GM12878 (cell line): ENCODE measurements around the gene HIVEP2. TPM values are rescaled to one million over a fixed set of nuclear protein-coding genes. Genes with fewer than 3 reads are reported as not detected.

Experiments
- CBFB ChIP-seq: IDR thresholded peaks from 2 replicates; pipeline ENCODE4 v1.6.1; 2016; ENCODE audit warnings: antibody characterized with exemption, low read depth
- CEBPZ ChIP-seq: fragments of 150-350 bp; IDR thresholded peaks from 2 replicates; pipeline ENCODE4 v1.6.1; 2016; ENCODE audit warnings: low read depth, low read length
- CUX1 ChIP-seq: IDR thresholded peaks from 2 replicates; pipeline ENCODE4 v1.6.1; 2012; ENCODE audit warnings: improper control_type of control experiment, low read depth, low read length; ENCODE audit not compliant: insufficient replicate concordance
- E4F1 ChIP-seq: fragments of 450-650 bp; IDR thresholded peaks from 2 replicates; pipeline ENCODE4 v1.6.1; 2018; ENCODE audit warnings: borderline replicate concordance, mild to moderate bottlenecking; ENCODE audit not compliant: partially characterized antibody
- ESRRA ChIP-seq: IDR thresholded peaks from 2 replicates; pipeline ENCODE4 v1.6.1; 2012; ENCODE audit warnings: mild to moderate bottlenecking, low read length, improper control_type of control experiment
- HDGF ChIP-seq: fragments of 450-650 bp; IDR thresholded peaks from 2 replicates; pipeline ENCODE4 v1.6.1; 2016; ENCODE audit warnings: antibody characterized with exemption
- KAT2A ChIP-seq: conservative IDR thresholded peaks from 2 replicates; pipeline ENCODE4 v1.6.1; 2011; ENCODE audit warnings: low read depth, low read length; ENCODE audit not compliant: control insufficient read depth
- ZBTB40 ChIP-seq: fragments of 450-650 bp; IDR thresholded peaks from 2 replicates; pipeline ENCODE4 v1.6.1; 2016; ENCODE audit warnings: mild to moderate bottlenecking, moderate library complexity, borderline replicate concordance
- ZNF207 ChIP-seq: fragments of 450-650 bp; IDR thresholded peaks from 2 replicates; pipeline ENCODE4 v1.6.1; 2014; ENCODE audit warnings: antibody characterized with exemption, mild to moderate bottlenecking, borderline replicate concordance
- ZSCAN29 ChIP-seq: fragments of 450-650 bp; IDR thresholded peaks from 2 replicates; pipeline ENCODE4 v1.6.1; 2017; ENCODE audit warnings: mild to moderate bottlenecking, moderate library complexity
- polyA plus RNA-seq, 11 experiments: library from polyadenylated mRNA; depleted of rRNA in 4 of 11; unstranded in 6 of 11; stranded (reverse) in 5 of 11; fragments of >200 nt; fragmentation: Nextera tagmentation in 4 of 11; fragmentation: Illumina TruSeq in 1 of 11; extraction: Ambion mirVana in 4 of 11; extraction: Trizol in 1 of 11; gene quantifications; 1 replicate in 1 of 11; 2 replicates in 10 of 11; pipeline versions ENCODE4 v1.2.1 to v1.2.3, GENCODE V29; 2011 to 2016; ENCODE audit warnings: inconsistent platforms in 2 of 11, missing spikeins in 2 of 11, low read depth in 1 of 11
- total RNA-seq, 4 experiments: library from RNA; depleted of rRNA in 3 of 4; stranded (reverse); fragments of >200 nt in 3 of 4; fragmentation: Illumina TruSeq in 1 of 4; extraction: Trizol in 1 of 4; gene quantifications; 2 replicates each; pipeline versions ENCODE4 v1.2.1 to v1.2.3, GENCODE V29; 2013 to 2021

The HIVEP2 gene
- total and polyA plus RNA-seq, 10 of the 15 experiments (the other 5 are each of a cell fraction or from before 2014, with no cell fraction given) = 1.2 to 15.7 (median 10.2) TPM

- TF ChIP-seq E4F1 = no peak
- TF ChIP-seq ZSCAN29 = no peak
- no peak for TF ChIP-seq CUX1
- TF ChIP-seq ESRRA = no peak
- TF ChIP-seq ZBTB40 = no peak
- TF ChIP-seq CBFB = no peak
- no peak for TF ChIP-seq ZNF207
- TF ChIP-seq HDGF = no peak
- no peak for TF ChIP-seq CEBPZ
- TF ChIP-seq KAT2A = no peak
These were observed 171.7 kb downstream of the HIVEP2 start (continued) for GRCh38 chr6:142773324-142773723.
